AG09319 (cell line): ENCODE results near the gene TADA2B.

Experiments
- DNase-seq: peaks from one replicate; pipeline ENCODE4 v3.0.0-alpha.2; 2010; ENCODE audit warnings: low read depth; ENCODE audit errors: extremely low read depth
- CTCF ChIP-seq: IDR thresholded peaks from 2 replicates; pipeline ENCODE4 v1.5.1; 2011; ENCODE audit warnings: low read depth, mild to moderate bottlenecking, inconsistent platforms, low read length, moderate library complexity

The TADA2B gene

GRCh38 chr4:7041246-7041645 lies 1.9 kb upstream of the TADA2B start:
- DNase-seq = no peak
- no peak for TF ChIP-seq CTCF

- TF ChIP-seq CTCF = no peak
- DNase-seq = no peak
Observed at GRCh38 chr4:7041801-7042502, 1.2 kb upstream of the TADA2B start.

- TF ChIP-seq CTCF = no peak
Observed at GRCh38 chr4:7042503-7043283, 479 bp upstream of the TADA2B start.

GRCh38 chr4:7044137-7044930 lies 1.2 kb downstream of the TADA2B start:
- TF ChIP-seq CTCF = no peak
- no peak for DNase-seq

More at GRCh38 chr4:7042503-7043283, 479 bp upstream of the TADA2B start:
- DNase-seq = peak; percentile 95

GRCh38 chr4:7045553-7045952 lies 2.4 kb downstream of the TADA2B start:
- no peak for TF ChIP-seq CTCF

GRCh38 chr4:7045961-7046921 lies 3.1 kb downstream of the TADA2B start:
- TF ChIP-seq CTCF = no peak
- DNase-seq = no peak

More at GRCh38 chr4:7045553-7045952, 2.4 kb downstream of the TADA2B start:
- no peak for DNase-seq
